ENCODE results near the gene CARNS1. TPM values are rescaled to one million over a fixed set of nuclear protein-coding genes. Genes with fewer than 3 reads are reported as not detected.
"Not testable (repeated sequence)": the region's sequence is repeated elsewhere in the genome, so short reads cannot be mapped to it uniquely, and the experiment has no call there.

Gene CARNS1
- total and polyA plus RNA-seq, 9 of the 15 experiments (the other 6 are each of a cell fraction or from before 2014, with no cell fraction given): 0.01 to 0.18 (median 0.06) TPM; not detected in 3

DNA sequence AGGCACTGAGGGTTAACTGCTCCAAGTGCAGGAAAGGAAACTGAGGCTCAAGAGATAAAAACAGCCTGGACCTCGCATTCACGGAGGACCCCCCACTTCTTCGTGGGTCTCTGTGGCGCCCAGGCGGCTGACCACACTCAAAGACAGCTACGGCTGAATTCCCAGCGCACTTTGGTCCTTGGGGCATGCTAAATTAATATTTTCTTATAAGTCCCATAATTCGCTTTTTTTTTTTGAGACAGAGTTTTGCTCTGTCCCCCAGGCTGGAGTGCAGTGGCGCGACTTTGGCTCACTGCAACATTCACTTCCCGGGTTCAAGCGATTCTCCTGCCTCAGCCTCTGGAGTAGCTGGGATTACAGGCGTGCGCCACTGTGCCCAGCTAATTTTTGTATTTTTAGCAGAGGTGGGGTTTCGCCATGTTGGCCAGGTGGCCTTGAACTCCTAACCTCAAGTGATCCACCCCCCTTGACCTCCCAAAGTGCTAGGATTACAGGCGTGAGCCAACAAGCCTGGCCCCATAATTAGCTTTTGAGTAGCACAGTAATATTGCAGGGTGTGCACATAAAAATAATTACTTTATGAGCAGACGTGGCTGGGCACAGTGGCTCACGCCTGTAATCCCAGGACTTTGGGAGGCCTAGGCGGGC is 13.2 kb upstream of the CARNS1 start:
- POLR2A ChIA-PET: interaction anchor here (0.5 to 2.2 kb wide), 16 partner anchors 10 to 227 kb away, joined by 3 to 19 read pairs (median 4); partner anchors contain the start of genes AIP, CDK2AP2, GSTP1 and RAD9A
- H3K27me3 ChIP-seq (ENCODE audit: control insufficient read depth in 2 of 2, insufficient read depth in 2 of 2, low read length in 2 of 2); in situ Hi-C loops (cut with MboI); TF ChIP-seq NR4A1 (CRISPR knock-in tag; IDR thresholded peaks at IDR 0.05): not testable (repeated sequence)
- TF ChIP-seq CXXC5 (CRISPR knock-in tag; IDR thresholded peaks at IDR 0.05): peak; percentile 16; the same call in 1 of the 2 replicates
- TF ChIP-seq DMBX1 (CRISPR knock-in tag; IDR thresholded peaks at IDR 0.05; ENCODE audit: borderline replicate concordance): peak; percentile 61; the same call in 1 of the 2 replicates
- TF ChIP-seq SP1 (CRISPR knock-in tag; IDR thresholded peaks at IDR 0.05): peak; percentile 29; the same call in 1 of the 2 replicates
- TF ChIP-seq, protein P1, sequence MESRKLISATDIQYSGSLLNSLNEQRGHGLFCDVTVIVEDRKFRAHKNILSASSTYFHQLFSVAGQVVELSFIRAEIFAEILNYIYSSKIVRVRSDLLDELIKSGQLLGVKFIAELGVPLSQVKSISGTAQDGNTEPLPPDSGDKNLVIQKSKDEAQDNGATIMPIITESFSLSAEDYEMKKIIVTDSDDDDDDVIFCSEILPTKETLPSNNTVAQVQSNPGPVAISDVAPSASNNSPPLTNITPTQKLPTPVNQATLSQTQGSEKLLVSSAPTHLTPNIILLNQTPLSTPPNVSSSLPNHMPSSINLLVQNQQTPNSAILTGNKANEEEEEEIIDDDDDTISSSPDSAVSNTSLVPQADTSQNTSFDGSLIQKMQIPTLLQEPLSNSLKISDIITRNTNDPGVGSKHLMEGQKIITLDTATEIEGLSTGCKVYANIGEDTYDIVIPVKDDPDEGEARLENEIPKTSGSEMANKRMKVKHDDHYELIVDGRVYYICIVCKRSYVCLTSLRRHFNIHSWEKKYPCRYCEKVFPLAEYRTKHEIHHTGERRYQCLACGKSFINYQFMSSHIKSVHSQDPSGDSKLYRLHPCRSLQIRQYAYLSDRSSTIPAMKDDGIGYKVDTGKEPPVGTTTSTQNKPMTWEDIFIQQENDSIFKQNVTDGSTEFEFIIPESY (CRISPR knock-in tag; IDR thresholded peaks at IDR 0.05): peak; percentile 88
- TF ChIP-seq, protein P2, sequence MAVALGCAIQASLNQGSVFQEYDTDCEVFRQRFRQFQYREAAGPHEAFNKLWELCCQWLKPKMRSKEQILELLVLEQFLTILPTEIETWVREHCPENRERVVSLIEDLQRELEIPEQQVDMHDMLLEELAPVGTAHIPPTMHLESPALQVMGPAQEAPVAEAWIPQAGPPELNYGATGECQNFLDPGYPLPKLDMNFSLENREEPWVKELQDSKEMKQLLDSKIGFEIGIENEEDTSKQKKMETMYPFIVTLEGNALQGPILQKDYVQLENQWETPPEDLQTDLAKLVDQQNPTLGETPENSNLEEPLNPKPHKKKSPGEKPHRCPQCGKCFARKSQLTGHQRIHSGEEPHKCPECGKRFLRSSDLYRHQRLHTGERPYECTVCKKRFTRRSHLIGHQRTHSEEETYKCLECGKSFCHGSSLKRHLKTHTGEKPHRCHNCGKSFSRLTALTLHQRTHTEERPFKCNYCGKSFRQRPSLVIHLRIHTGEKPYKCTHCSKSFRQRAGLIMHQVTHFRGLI (CRISPR knock-in tag; IDR thresholded peaks at IDR 0.05): 0 out of 2 replicates have a peak, but pooled peaks have one; percentile 63
- TF ChIP-seq SMARCA4 (IDR thresholded peaks at IDR 0.05): peak; percentile 8; the same call in 1 of the 2 replicates
- peak; percentile 23; the same call in 1 of the 2 replicates for TF ChIP-seq NR4A1 (tag; IDR thresholded peaks at IDR 0.05)
- peak; percentile 78; the same call in 1 of the 2 replicates for TF ChIP-seq ETV1 (tag; conservative IDR thresholded peaks at IDR 0.05; ENCODE audit: low read depth)
- TF ChIP-seq DPF2 (IDR thresholded peaks at IDR 0.05): peak; percentile 64; the same call in 1 of the 2 replicates
- peak; percentile 7; the same call in 1 of the 2 replicates for TF ChIP-seq POLR2A (conservative IDR thresholded peaks at IDR 0.05)
- 0 out of 2 replicates have a peak, but pooled peaks have one; percentile 38 for TF ChIP-seq HDAC2 (IDR thresholded peaks at IDR 0.05)
- 0 out of 2 replicates have a peak, but pooled peaks have one; percentile 31 for TF ChIP-seq TRIM28 (IDR thresholded peaks at IDR 0.05)
- TF ChIP-seq, protein P3, sequence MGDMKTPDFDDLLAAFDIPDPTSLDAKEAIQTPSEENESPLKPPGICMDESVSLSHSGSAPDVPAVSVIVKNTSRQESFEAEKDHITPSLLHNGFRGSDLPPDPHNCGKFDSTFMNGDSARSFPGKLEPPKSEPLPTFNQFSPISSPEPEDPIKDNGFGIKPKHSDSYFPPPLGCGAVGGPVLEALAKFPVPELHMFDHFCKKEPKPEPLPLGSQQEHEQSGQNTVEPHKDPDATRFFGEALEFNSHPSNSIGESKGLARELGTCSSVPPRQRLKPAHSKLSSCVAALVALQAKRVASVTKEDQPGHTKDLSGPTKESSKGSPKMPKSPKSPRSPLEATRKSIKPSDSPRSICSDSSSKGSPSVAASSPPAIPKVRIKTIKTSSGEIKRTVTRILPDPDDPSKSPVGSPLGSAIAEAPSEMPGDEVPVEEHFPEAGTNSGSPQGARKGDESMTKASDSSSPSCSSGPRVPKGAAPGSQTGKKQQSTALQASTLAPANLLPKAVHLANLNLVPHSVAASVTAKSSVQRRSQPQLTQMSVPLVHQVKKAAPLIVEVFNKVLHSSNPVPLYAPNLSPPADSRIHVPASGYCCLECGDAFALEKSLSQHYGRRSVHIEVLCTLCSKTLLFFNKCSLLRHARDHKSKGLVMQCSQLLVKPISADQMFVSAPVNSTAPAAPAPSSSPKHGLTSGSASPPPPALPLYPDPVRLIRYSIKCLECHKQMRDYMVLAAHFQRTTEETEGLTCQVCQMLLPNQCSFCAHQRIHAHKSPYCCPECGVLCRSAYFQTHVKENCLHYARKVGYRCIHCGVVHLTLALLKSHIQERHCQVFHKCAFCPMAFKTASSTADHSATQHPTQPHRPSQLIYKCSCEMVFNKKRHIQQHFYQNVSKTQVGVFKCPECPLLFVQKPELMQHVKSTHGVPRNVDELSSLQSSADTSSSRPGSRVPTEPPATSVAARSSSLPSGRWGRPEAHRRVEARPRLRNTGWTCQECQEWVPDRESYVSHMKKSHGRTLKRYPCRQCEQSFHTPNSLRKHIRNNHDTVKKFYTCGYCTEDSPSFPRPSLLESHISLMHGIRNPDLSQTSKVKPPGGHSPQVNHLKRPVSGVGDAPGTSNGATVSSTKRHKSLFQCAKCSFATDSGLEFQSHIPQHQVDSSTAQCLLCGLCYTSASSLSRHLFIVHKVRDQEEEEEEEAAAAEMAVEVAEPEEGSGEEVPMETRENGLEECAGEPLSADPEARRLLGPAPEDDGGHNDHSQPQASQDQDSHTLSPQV (IDR thresholded peaks at IDR 0.05): peak; percentile 68; the same call in 1 of the 2 replicates

More for the DNA sequence above, 13.2 kb upstream of the CARNS1 start:
- intact Hi-C loops (cut with micrococcal nuclease): loop anchor here (5.0 kb wide), 2 partner anchors 80 to 180 kb away; partner anchors contain the start of genes AIP and GSTP1
- H3K9ac ChIP-seq (ENCODE audit: insufficient read depth in 1 of 2, low read depth in 2 of 2, low read length in 2 of 2): peak overlapping the region; percentile 74 to 82
- peak overlapping the region; percentile 92 for H2AFZ ChIP-seq (ENCODE audit: low read depth, low read length)
- H3K9me1 ChIP-seq (ENCODE audit: control insufficient read depth, insufficient read depth, low read length); ATAC-seq; H3K9me3 ChIP-seq (replicated peaks; ENCODE audit: control insufficient read depth, insufficient read depth, low read depth, low read length); H4K20me1 ChIP-seq (replicated peaks; ENCODE audit: control insufficient read depth, insufficient read depth, low read length); DNase-seq (ENCODE audit: extremely low read depth in 1 of 4, low spot score in 3 of 4): not testable (repeated sequence)
- 38% methylated on average over 17 of the region's 19 CpGs for WGBS (ENCODE audit: insufficient coverage, low coverage, missing lambda C conversion rate)
- H3K4me2 ChIP-seq (ENCODE audit: insufficient read depth, low read length): peak overlapping the region; percentile 82
- H3K4me1 ChIP-seq (replicated peaks in 1 of 2; ENCODE audit: control insufficient read depth in 2 of 2, insufficient read depth in 2 of 2, low read length in 2 of 2): peaks cover 24 to 92% of the 10 kb centered on the region in 2 experiments
- CTCF ChIA-PET (ENCODE audit: low intra/inter-chr PET ratio): interaction anchor here (0.7 to 1.1 kb wide), 3 partner anchors 66 to 358 kb away, joined by 3 to 13 read pairs (median 3); partner anchors contain the start of genes PITPNM1 and TMEM134
- H3K79me2 ChIP-seq (ENCODE audit: control insufficient read depth, insufficient read depth, low read length): peaks cover 23% of the 10 kb centered on the region
- peak overlapping the region; percentile 11; the same call in 1 of the 2 replicates for H3K4me3 ChIP-seq
- peak; percentile 52 for FAIRE-seq
- BruUV-seq (replicated peaks): TSS peak; percentile 98
- H3K36me3 ChIP-seq (ENCODE audit: control insufficient read depth, insufficient read depth, low read length): peaks cover 33% of the 10 kb centered on the region
- H3K27ac ChIP-seq (ENCODE audit: extremely low read depth, low read depth, low read length): peak overlapping the region; percentile 97

Measured in K562 (cell line).